CD4-positive, alpha-beta T cell treated with Interleukin-6 at 100 ng/mL for 8 hours (primary cell): ENCODE measurements around the gene ITPR3.
A peak's percentile ranks its signal among the peaks of the same experiment; 100 is the strongest.

Experiments
- DNase-seq: peaks from one replicate; pipeline ENCODE4 v3.0.0-alpha.2; 2020; ENCODE audit warnings: mixed read lengths, low spot score

ITPR3 gene

DNA sequence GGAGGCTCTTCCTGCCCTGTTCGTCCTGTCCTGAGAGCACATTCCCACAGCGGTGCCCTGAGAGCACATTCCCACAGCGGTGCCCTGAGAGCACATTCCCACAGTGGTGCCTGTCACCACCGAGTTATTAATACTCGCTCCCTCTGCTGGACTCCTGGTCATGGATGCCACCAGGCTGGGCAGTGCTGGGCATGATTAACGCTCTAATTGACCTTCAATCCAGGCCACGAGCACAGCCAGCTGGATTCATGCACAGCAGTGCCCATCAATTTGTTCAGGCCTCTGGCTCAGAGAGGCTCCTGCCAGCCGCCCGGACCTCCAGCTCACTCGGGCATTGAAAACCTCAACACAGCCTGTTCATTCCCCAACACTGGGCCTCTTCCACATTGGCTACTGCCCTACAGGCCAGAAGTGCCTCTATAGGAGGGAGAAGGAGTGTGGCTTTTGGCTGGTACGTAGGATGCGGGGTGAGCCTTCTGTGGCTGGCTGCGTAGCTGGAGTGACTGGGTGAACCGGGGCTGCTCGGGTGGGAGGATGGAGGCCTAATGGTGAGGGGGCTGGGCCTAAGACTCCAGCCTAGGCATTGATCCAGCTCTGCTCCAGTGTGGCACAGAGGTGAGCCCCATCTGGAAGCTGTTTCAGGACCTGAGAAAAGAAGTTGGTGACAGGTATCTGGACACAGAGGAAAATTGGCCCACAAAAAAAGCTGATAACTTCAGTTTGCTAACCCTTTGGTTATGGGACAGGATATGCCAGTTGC, 116.3 kb downstream of the ITPR3 start:
- DNase-seq, result no peak

DNA sequence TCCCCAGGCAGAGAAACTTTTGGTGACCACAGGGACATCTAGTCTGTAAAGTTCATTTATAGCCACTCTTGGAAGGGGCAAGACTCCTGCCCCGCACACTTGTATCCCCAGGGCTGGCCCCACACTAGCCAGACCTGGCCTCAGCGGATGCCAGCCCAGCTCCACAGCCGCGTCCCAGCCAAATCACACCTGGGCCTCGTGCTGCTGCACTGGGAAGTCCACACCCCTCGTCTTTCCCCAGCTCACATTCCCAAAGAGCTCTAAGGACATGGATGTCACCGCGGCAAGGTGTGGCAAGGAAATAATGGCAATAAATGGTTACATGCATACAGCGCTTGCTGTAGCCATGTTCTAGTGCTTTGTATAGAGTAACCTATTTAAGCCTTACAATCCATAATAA, 117.0 kb downstream of the ITPR3 start:
- no peak for DNase-seq

GRCh38 chr6:33738879-33739278, 117.8 kb downstream of the ITPR3 start:
- DNase-seq, result no peak

DNA sequence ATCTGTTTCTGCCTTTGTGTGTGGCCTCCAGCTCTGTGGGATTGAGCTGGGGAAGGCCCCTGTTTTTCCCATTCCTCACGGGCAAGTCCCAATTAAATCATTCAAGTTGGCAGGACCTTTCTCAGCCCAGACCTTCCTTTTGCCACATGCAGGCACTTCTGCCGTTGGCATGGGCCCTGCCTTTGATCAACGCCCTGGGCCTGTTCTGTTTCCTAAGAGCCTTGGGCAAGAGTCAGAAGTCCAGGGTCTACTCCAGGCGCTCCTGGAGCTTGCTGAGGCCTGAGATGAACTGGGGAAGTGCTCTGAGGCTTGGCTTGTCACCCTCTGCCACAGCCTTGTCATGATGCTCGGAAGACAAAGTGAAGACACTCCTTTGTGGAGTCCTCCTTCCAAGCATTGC, 118.4 kb downstream of the ITPR3 start:
- DNase-seq, result no peak

DNA sequence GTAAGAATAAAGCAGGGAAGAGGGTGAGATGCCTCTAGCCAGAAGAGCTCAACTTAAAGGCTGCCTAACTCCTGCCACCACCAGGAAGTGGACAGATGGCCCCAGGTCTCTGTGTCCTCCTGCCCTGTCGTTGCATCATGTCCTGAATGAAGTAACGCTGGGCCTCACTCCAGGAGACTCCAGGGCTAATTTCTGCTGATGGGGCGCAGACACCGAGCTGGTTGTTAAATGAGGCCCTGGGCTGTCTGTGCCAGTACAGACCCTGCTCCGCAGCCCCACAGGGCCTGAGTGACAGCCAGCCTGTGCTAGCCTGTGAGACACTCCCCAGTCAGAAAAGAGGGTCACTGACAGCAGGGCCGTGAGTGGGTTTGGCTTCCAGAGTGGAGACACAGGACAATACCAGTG, 119.1 kb downstream of the ITPR3 start:
- DNase-seq, result no peak

GRCh38 chr6:33740794-33741193, 119.7 kb downstream of the ITPR3 start:
- no peak for DNase-seq

DNA sequence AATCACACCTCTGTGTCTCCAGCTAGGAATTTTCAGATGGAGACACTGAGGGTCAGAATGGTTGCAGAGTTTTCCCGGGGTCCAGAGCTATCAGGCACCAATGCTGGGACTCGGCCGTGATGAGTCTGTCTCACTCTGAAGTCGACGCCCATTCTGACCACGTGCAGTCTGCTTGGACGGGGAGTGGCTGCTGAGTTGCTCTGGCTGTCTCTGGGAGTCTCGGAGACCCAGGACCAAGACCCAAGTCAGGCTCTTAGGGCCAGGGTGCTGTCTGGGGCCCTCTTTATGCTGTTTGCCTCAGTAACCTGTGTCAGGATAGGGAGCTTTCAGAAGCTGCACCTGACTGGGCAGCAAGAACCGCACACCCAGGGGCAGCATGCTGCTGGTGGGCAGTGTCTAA, 121.0 kb downstream of the ITPR3 start:
- DNase-seq, result no peak

DNA sequence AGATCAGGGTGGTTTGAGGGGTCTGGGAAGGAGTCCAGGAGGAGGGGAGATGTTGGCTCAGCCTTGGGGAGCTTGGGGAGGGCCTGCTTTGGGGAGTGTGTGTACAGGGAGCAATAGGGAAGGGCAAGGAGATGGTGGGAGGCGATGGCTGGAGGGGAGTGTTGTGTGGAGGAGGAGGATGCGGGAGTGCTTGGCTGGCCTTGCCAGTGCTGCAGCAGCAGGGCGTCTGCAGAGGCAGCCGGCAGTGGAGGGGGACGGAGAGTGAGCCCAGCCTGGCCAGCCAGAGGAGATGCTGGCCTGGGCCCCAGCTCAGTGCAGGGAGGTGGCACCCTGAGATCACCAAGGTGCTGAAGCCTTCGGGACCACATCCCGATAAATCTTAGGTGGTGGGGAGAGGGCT, 121.7 kb downstream of the ITPR3 start:
- DNase-seq, result no peak

- peak; percentile 72 for DNase-seq
Observed at GRCh38 chr6:33744001-33744848, 123.1 kb downstream of the ITPR3 start.

DNA sequence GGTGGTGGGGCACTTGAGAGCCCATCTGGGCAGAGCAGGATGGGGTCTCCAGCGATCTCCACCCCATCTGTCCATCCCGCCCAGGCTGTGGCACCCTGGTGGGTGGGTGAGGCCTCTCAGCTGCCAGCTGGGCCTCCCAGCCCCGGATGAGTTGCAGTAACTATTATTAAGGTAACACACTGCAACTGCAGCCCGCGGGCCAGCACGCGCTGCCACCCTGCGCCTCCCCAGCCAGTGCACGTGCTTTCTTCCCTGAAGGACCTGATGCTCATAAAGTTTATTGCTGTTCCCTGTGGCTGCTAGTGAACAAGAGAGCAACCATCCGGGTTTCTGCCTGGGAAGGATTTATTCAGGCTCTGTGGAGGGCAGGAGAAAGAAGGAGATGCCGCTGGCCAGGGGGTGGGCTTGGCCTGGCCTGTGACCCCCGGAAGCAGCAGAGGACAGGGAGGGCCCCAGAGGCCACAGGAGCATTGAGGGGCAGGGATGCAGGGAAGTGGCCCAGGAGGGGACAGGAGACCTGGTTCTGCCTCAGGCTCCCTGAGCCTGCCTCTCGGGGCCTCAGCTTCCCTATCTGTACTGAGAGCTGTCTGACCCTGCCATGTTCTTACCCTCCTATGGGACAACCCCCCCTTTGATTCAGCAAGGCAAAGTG, 123.9 kb downstream of the ITPR3 start:
- DNase-seq, result no peak

DNA sequence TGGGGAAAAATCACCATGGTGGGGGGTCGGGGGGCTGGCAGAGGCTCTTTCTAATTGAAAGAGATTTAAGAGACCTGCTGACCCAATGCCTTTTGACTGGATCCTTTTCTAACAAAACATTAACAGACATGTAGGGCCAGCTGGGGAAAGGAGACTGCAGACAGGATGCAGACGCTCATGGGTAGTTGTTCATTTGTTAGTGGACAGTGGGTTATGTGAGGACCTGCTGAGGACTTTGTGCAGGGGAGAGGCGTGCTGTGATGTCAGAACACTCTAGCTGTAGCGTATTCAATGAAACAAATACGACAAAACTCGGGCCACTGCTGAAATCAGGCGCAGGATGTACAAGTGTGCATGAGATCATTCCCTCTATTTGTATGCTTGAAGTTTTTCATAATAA, 124.4 kb downstream of the ITPR3 start:
- DNase-seq, result no peak
